Measurements from ENCODE around the gene SCT.

DNA sequence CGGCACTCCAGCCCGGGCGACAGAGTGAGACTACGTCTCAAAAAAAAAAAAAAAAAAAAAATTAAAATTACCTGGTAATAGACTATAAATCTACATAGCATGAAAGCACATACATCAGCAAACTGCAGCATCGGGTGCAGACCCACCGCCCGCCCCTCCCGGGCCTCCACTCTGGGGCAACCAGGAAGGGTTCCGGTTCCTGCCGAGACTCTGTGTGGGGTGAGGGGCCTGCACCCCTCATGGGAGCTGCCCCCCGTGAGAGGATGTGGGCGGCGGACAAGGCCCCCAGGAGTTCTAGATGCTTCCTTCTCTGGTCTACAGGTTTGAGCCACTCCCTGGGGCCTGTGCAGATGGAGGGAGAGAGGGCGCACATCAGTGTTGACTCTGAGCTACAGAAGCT, 19.2 kb upstream of the SCT start:
- TF ChIP-seq, protein P1, sequence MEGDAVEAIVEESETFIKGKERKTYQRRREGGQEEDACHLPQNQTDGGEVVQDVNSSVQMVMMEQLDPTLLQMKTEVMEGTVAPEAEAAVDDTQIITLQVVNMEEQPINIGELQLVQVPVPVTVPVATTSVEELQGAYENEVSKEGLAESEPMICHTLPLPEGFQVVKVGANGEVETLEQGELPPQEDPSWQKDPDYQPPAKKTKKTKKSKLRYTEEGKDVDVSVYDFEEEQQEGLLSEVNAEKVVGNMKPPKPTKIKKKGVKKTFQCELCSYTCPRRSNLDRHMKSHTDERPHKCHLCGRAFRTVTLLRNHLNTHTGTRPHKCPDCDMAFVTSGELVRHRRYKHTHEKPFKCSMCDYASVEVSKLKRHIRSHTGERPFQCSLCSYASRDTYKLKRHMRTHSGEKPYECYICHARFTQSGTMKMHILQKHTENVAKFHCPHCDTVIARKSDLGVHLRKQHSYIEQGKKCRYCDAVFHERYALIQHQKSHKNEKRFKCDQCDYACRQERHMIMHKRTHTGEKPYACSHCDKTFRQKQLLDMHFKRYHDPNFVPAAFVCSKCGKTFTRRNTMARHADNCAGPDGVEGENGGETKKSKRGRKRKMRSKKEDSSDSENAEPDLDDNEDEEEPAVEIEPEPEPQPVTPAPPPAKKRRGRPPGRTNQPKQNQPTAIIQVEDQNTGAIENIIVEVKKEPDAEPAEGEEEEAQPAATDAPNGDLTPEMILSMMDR (IDR thresholded peaks at IDR 0.05) = no peak
- TF ChIP-seq TCF7L2 (IDR thresholded peaks at IDR 0.05; ENCODE audit: low read depth, low read length) = no peak
- TF ChIP-seq, protein P2, sequence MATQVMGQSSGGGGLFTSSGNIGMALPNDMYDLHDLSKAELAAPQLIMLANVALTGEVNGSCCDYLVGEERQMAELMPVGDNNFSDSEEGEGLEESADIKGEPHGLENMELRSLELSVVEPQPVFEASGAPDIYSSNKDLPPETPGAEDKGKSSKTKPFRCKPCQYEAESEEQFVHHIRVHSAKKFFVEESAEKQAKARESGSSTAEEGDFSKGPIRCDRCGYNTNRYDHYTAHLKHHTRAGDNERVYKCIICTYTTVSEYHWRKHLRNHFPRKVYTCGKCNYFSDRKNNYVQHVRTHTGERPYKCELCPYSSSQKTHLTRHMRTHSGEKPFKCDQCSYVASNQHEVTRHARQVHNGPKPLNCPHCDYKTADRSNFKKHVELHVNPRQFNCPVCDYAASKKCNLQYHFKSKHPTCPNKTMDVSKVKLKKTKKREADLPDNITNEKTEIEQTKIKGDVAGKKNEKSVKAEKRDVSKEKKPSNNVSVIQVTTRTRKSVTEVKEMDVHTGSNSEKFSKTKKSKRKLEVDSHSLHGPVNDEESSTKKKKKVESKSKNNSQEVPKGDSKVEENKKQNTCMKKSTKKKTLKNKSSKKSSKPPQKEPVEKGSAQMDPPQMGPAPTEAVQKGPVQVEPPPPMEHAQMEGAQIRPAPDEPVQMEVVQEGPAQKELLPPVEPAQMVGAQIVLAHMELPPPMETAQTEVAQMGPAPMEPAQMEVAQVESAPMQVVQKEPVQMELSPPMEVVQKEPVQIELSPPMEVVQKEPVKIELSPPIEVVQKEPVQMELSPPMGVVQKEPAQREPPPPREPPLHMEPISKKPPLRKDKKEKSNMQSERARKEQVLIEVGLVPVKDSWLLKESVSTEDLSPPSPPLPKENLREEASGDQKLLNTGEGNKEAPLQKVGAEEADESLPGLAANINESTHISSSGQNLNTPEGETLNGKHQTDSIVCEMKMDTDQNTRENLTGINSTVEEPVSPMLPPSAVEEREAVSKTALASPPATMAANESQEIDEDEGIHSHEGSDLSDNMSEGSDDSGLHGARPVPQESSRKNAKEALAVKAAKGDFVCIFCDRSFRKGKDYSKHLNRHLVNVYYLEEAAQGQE (IDR thresholded peaks at IDR 0.05; ENCODE audit: insufficient read depth in 1 of 2, low read depth in 2 of 2, low read length in 1 of 2) = no peak
- TF ChIP-seq SIN3A (IDR thresholded peaks at IDR 0.05; ENCODE audit: borderline replicate concordance, insufficient read depth, low read depth, low read length) = no peak

Data from Panc1 (cell line).